Parathyroid adenoma (tissue), 2 donors: ENCODE measurements around the gene PIK3R5.
"Not testable (repeated sequence)": the region's sequence is repeated elsewhere in the genome, so short reads cannot be mapped to it uniquely, and the experiment has no call there.

Source experiments
- H2AFZ ChIP-seq: fragments of 300-600 bp; sonication (generic); one replicate; pipeline ENCODE4 v1.7.0; 2017; ENCODE audit warnings: antibody characterized with exemption, mild to moderate bottlenecking
- H3K27ac ChIP-seq: fragments of 300-600 bp; sonication (generic); one replicate; pipeline ENCODE4 v1.7.0; 2017
- H3K27me3 ChIP-seq: fragments of 300-600 bp; sonication (generic); one replicate; pipeline ENCODE4 v1.7.0; 2017; ENCODE audit warnings: low read length; ENCODE audit not compliant: control insufficient read depth, insufficient read depth
- H3K36me3 ChIP-seq: fragments of 300-600 bp; sonication (generic); one replicate; pipeline ENCODE4 v1.7.0; 2017; ENCODE audit warnings: low read length; ENCODE audit not compliant: control insufficient read depth, insufficient read depth
- H3K4me1 ChIP-seq: fragments of 300-600 bp; sonication (generic); one replicate; pipeline ENCODE4 v1.7.0; 2017; ENCODE audit warnings: control low read depth
- H3K4me2 ChIP-seq: fragments of 300-600 bp; sonication (generic); one replicate; pipeline ENCODE4 v1.7.0; 2017; ENCODE audit warnings: low read length
- H3K4me3 ChIP-seq: fragments of 300-600 bp; sonication (generic); one replicate; pipeline ENCODE4 v1.7.0; 2017; ENCODE audit warnings: low read depth, low read length
- H3K79me2 ChIP-seq: fragments of 300-600 bp; sonication (generic); one replicate; pipeline ENCODE4 v1.7.0; 2017; ENCODE audit warnings: control low read depth
- H3K9ac ChIP-seq: fragments of 300-600 bp; sonication (generic); one replicate; pipeline ENCODE4 v1.7.0; 2017; ENCODE audit warnings: mild to moderate bottlenecking
- H3K9me3 ChIP-seq: fragments of 300-600 bp; sonication (generic); one replicate; pipeline ENCODE4 v1.7.0; 2017; ENCODE audit warnings: low read length; ENCODE audit not compliant: control insufficient read depth
- CTCF ChIP-seq: fragments of 300-600 bp; sonication (generic); IDR thresholded peaks from one replicate; pipeline ENCODE4 v1.7.0; 2017; ENCODE audit warnings: antibody characterized with exemption, mild to moderate bottlenecking
- donor health status: primary hyperparathyroidism.

PIK3R5 gene

GRCh38 chr17:8887834-8888703, 77.4 kb downstream of the PIK3R5 start:
- TF ChIP-seq CTCF = peak; percentile 31
- Histone ChIP-seq H3K27ac (no peak overlapping the region), H3K4me1 (no peaks in the 10 kb centered on the region), H3K4me2 (no peak overlapping the region), H3K36me3 (no peaks in the 10 kb centered on the region), H3K4me3 (no peak overlapping the region), H2AFZ (no peak overlapping the region), H3K9ac (no peak overlapping the region), H3K79me2 (no peaks in the 10 kb centered on the region), H3K9me3 (no peaks in the 10 kb centered on the region), H3K27me3 (no peaks in the 10 kb centered on the region)

- Histone ChIP-seq H3K9me3 (no peaks in the 10 kb centered on the region), H3K4me3 (no peak overlapping the region), H3K36me3 (no peaks in the 10 kb centered on the region), H3K27ac (no peak overlapping the region), H3K27me3 (no peaks in the 10 kb centered on the region), H3K4me2 (no peak overlapping the region), H3K9ac (no peak overlapping the region), H3K79me2 (no peaks in the 10 kb centered on the region), H3K4me1 (no peaks in the 10 kb centered on the region), H2AFZ (no peak overlapping the region)
- no peak for TF ChIP-seq CTCF
Measured at GRCh38 chr17:8887301-8887700, 78.2 kb downstream of the PIK3R5 start.

- no peak overlapping the region for H2AFZ ChIP-seq
Measured at GRCh38 chr17:8885967-8886684, 79.4 kb downstream of the PIK3R5 start.

GRCh38 chr17:8885163-8885966, 80.1 kb downstream of the PIK3R5 start:
- H3K27me3 ChIP-seq, H3K4me3 ChIP-seq, H2AFZ ChIP-seq, H3K36me3 ChIP-seq, H3K4me1 ChIP-seq, H3K27ac ChIP-seq, H3K4me2 ChIP-seq, H3K9ac ChIP-seq, H3K79me2 ChIP-seq, H3K9me3 ChIP-seq: not testable (repeated sequence)

More at GRCh38 chr17:8885967-8886684, 79.4 kb downstream of the PIK3R5 start:
- H3K4me2 ChIP-seq = no peak overlapping the region
- TF ChIP-seq CTCF = no peak
- no peak overlapping the region for H3K4me3 ChIP-seq
- H3K27ac ChIP-seq = no peak overlapping the region
- H3K9me3 ChIP-seq = no peaks in the 10 kb centered on the region
- no peak overlapping the region for H3K9ac ChIP-seq
- H3K36me3 ChIP-seq = no peaks in the 10 kb centered on the region
- H3K79me2 ChIP-seq = no peaks in the 10 kb centered on the region
- no peaks in the 10 kb centered on the region for H3K27me3 ChIP-seq
- no peaks in the 10 kb centered on the region for H3K4me1 ChIP-seq
